ENCODE results near the gene ZGLP1.
"Not testable (repeated sequence)": the region's sequence is repeated elsewhere in the genome, so short reads cannot be mapped to it uniquely, and the experiment has no call there.

Gene ZGLP1

GRCh38 chr19:10343495-10343894 lies 33.9 kb upstream of the ZGLP1 start:
- no peak overlapping the region for H3K4me3 ChIP-seq (ENCODE audit: low read depth, low read length)
- TF ChIP-seq, protein P1, sequence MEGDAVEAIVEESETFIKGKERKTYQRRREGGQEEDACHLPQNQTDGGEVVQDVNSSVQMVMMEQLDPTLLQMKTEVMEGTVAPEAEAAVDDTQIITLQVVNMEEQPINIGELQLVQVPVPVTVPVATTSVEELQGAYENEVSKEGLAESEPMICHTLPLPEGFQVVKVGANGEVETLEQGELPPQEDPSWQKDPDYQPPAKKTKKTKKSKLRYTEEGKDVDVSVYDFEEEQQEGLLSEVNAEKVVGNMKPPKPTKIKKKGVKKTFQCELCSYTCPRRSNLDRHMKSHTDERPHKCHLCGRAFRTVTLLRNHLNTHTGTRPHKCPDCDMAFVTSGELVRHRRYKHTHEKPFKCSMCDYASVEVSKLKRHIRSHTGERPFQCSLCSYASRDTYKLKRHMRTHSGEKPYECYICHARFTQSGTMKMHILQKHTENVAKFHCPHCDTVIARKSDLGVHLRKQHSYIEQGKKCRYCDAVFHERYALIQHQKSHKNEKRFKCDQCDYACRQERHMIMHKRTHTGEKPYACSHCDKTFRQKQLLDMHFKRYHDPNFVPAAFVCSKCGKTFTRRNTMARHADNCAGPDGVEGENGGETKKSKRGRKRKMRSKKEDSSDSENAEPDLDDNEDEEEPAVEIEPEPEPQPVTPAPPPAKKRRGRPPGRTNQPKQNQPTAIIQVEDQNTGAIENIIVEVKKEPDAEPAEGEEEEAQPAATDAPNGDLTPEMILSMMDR (IDR thresholded peaks at IDR 0.05; ENCODE audit: borderline replicate concordance, insufficient read depth, low read depth, low read length) = no peak

- peak overlapping the region; percentile 55 for H3K4me3 ChIP-seq (ENCODE audit: low read depth, low read length)
- TF ChIP-seq, protein P1 (IDR thresholded peaks at IDR 0.05; ENCODE audit: borderline replicate concordance, insufficient read depth, low read depth, low read length) = no peak
Measured at GRCh38 chr19:10339977-10340376, 30.4 kb upstream of the ZGLP1 start.

- TF ChIP-seq, protein P1 (IDR thresholded peaks at IDR 0.05; ENCODE audit: borderline replicate concordance, insufficient read depth, low read depth, low read length) = no peak
- peak within 1 kb of the TSS; percentile 55 for H3K4me3 ChIP-seq (ENCODE audit: low read depth, low read length)
Measured at GRCh38 chr19:10339380-10339960, 29.9 kb upstream of the ZGLP1 start, which contains the start of gene ICAM3. TSS of gene ICAM3 (minus strand) at chr19:10339624. CDS start at chr19:10339614, 10 bp downstream.

DNA sequence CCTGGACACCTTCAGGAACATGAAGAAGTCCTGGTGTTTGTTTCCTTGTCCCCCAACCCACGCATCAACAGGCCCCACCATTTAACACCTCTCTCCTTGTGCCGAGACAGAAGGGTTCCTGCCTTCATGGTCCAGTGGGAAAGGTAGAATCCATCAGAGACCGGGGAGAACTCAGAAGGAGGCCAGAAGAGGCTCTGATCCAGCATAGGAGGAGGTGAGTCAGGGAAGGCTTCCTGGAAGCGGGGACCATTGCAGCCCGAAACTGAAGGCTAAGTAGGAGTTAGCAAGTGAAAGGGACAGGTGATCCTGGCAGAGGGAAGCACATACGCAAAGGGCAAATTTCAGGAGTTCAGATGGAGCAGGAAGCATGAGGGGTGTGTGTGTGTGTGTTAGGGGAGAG lies 29.3 kb upstream of the ZGLP1 start:
- H3K4me3 ChIP-seq (ENCODE audit: low read depth, low read length) = peak overlapping the region; percentile 55

DNA sequence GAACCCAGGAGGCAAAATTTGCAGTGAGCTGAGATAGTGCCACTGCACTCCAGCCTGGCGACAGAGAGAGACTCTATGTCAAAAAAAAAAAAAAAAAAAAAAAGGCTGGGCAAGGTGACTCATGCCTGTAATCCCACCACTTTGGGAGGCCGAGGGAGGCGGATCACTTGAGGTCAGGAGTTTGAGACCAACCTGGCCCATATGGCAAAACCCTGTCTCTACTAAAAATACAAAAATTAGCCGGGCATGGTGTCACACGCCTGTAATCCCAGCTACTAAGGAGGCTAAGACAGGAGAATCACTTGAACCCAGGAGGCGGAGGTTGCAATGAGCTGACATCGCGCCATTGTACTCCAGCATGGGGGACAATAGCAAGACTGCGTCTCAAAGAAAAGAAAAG lies 27.1 kb upstream of the ZGLP1 start:
- H3K4me3 ChIP-seq (ENCODE audit: low read depth, low read length) = not testable (repeated sequence)

More for the DNA sequence above, 29.3 kb upstream of the ZGLP1 start:
- TF ChIP-seq, protein P1 (IDR thresholded peaks at IDR 0.05; ENCODE audit: borderline replicate concordance, insufficient read depth, low read depth, low read length) = no peak

GRCh38 chr19:10335352-10335985 lies 25.9 kb upstream of the ZGLP1 start:
- TF ChIP-seq, protein P1 (IDR thresholded peaks at IDR 0.05; ENCODE audit: borderline replicate concordance, insufficient read depth, low read depth, low read length) = no peak
- H3K4me3 ChIP-seq (ENCODE audit: low read depth, low read length) = no peak overlapping the region

DNA sequence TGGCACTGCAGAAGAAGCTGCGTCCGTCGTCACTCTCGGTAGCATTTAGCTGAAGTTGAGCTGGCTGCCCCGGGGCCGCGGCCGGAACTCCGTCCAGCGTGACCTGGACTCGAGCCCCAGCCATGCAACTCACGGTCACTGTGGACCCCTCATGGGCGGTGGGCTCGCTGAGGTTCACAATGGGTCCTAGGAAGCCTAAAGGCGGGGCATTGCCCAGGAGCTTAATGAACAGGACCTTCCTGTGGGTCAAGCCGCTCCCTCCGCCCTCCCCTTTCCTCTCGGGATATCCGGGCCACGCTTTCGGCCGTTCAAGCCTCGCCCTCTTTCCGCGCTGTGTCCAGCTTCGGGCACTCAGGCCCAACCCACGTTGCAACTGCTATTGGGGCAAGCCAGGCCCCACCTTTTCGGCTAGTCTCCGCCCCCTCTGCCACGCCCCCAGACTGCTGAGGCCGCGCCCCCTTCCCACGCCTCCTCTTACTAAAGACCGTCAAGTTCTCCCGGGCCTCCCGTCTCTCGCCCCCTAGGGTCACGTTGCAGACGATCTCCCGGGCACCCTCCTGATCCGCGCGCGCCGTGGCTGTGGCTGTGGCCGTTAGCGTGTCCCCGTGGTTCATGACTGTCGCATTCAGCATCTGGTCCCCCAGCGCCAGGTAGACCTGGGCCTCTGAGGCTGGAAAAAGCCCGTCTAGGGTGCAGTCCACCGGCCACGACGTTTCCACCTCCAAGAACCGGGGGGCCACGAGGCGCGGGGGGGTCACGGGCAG lies 25.2 kb upstream of the ZGLP1 start:
- no peak overlapping the region for H3K4me3 ChIP-seq (ENCODE audit: low read depth, low read length)
- TF ChIP-seq, protein P1 (IDR thresholded peaks at IDR 0.05; ENCODE audit: borderline replicate concordance, insufficient read depth, low read depth, low read length) = no peak
